ENCODE data around the gene TOPORS.
"Not testable (repeated sequence)": the region's sequence is repeated elsewhere in the genome, so short reads cannot be mapped to it uniquely, and the experiment has no call there.

TOPORS gene

DNA sequence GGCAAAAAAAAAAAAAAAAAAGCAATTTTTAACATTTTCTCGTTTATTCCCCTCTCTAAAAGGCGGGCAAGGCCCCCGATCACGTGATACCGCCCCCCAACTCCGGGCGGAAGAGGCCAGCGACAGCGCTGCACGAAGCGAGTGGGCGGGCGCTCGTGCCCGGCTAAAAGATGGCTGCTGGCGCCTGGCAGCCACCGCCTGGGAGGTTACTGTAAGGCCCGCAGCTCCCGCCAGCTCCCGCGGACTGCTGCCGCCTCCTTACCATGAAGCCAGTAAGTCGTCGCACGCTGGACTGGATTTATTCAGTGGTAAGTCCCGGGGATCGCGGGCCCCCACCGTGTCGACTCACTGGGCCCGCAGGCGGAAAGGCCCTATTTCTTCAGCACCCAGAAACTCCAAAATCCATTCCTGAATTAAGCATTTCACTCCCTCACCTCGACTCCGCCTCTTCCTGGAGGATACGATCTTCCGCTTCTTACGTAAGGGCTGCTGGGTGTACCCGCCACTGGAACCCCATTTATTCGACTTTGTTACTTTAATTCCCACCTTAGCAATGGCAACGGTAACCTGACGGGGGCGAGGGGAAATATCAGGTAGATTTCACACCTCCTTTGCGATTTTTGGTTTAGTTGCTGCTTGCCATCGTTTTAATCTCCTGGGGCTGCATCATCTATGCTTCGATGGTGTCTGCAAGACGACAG lies at the start of gene TOPORS, which contains the start of gene SMIM27:
TSS of gene TOPORS (minus strand) at position 415 of the 701 bp plus-strand sequence. CDS start at position 265, 150 bp downstream.
TSS of gene SMIM27 (plus strand) at position 156 of the 701 bp plus-strand sequence. CDS start at position 264, 108 bp downstream.
- DNase-seq, result peak; percentile 54

DNA sequence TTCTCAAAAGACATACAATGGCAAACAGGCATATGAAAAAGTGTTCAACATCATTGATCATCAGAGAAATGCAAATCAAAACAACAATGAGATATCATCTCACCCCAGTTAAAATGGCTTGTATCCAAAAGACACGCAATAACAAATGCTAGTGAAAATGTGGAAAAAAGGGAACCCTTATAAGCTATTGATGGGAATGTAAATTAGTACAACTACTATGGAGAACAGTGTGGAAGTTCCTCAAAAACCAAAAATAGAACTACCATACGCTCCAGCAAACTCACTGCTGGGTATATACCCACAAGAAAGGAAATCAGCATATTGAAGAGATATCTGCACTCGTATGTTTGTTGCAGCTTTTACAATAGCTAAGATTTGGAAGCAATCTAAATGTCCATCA lies 46.6 kb upstream of the TOPORS start:
- DNase-seq, result not testable (repeated sequence)

DNA sequence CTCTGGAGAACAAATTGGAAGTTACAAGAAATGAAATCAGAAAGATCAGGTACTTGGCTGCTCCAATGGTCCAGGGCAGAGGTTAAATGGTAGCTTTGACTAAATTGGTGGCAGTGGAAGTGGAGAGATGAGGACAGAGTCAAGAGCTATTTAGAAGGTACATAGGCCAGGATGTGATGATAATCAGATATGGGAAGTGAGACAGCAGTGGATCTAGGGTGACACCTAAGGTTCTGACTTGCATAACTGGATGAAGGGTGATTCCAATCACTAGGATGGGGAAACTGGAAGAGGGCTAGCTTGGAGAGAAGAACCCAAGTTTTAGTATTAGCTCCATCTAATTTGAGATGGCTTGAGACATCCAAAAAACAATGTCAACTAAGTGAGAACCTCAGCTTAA lies 44.5 kb upstream of the TOPORS start:
- no peak for DNase-seq

DNA sequence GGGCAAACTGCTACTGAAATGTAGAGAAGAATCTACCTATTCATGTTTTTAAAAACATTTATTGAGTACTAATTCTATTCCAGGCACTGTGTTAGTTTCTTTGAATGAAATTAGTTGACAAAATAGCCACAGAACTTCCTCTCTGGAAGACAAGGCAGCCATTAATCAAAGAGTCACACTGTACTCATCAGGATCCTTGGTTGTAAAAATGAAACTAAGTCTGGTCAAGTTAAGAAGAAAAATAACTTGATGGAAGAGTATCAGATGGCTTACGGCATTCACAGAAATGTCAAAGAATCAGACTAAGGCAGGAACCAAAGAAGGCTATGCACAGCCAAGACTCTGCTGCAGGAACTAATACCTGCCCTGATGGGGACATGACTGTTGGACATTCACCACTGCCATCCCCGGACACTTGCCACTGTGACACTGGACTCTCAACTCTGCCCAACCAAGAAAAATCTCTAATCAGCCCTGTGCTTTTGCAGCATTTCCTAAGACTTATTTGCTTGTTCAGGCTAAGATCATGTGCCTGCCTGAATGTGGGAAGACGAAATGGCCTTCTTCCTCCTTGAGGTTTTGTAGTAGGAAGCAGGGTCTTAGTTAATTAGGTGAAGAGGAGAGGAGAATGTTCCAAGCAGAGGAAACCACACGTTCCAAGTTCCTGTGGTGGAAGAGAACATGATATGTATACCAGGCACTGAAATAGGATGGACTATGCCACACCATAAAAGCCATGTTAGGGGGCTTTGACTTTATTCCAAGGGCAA lies 43.9 kb upstream of the TOPORS start:
- DNase-seq, result no peak

DNA sequence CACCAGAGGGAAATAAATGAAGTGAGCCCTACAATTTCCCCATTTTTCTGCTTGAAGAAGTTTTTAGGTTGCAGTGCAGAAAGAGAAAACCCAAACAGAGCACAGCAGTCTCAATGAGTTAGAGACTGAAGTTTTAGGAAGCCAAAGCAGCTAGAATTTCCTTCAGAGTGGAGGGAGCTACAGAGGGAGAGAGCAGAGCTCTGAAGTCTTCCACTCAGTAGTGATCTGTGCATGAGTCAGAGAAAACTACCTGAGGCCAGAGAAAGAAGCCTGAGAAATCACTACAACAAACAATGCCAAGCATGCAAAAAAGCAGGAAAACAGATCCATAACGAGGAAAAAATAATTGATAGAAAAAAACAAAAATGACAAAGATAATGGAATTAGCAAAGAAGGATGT lies 38.5 kb upstream of the TOPORS start:
- DNase-seq, result no peak

DNA sequence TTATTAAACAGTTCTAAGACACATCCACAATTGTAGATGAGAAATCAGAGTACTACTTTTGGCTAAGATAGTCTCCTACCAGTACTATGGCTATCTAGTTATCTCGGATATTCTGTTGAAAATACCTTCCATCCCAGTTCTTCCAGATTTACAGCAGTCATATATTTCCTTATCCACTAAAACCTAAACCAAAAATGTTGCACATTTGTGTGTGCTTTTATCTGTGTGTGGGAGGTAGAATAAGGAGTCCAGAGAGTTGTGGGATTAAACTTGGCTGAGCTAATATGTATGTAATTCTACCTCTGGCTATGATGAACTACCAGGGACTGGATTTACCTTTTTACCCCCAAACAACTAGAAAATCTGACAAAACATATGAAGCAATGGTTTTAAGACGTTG lies 38.1 kb upstream of the TOPORS start:
- no peak for DNase-seq

DNA sequence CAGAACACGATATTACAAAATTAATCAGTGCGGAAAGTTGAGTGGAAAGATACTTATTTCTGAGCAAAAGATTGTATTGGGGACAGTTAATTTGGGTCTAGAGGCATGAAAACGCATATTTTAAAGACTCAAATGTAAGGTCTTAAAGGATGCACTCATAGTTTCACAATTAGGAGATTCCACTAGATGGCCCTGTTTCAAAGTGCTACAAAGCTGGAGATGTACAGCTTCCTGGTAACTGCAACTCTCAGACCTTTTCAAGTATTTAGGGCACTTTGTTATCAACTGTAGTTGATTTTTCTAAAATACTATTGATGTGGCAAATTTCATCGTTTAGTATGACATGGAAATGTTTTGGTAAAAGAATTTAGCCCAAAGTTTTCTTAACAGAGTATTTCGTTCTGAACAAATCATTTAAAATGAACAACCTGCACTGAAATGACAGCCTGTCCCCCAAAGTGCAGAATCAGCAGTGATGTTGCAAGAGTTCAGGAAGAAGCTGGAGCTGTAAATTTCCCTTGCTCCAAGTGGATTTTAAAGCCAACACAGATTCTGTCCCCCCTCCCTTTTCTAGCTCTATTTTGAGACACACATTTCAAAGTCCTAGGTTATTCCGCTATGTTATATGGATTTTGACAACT lies 36.8 kb upstream of the TOPORS start:
- DNase-seq, result peak; percentile 0

DNA sequence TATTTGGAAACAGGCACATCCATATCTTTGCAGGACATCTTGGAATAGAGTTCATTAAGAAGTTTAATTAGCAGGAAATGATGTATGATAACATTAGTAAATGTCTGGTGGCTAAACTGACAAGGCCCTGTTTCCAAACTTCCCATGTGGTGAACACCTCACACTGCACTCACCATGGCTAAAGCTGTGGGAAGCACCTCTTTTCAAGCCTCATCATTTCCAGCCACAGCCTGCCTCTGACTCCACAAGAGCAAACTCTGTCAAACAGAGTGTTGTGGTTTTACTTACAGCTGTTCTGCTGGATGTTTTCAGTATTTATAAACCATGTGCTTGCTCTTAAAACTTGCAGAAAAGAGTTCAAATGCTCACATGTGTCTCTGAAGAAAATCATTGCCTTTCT lies 35.5 kb upstream of the TOPORS start:
- DNase-seq, result no peak

DNA sequence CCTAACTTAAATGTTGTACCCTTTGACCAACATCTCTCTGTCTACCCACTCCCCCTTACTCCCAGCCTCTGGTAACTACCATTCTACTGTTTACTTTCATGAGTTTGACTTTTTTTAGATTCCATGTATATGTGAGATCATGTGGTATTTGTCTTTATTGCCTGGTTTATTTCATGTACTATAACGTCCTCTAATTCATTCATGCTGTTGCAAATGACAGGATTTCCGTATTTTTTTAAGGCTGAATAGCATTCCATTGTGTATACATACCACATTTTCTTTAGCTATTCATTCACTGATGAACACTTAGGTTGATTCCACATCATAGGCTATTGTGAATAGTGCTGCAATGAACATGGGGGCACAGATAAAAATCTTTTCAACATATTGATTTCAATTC lies 32.4 kb upstream of the TOPORS start:
- no peak for DNase-seq

DNA sequence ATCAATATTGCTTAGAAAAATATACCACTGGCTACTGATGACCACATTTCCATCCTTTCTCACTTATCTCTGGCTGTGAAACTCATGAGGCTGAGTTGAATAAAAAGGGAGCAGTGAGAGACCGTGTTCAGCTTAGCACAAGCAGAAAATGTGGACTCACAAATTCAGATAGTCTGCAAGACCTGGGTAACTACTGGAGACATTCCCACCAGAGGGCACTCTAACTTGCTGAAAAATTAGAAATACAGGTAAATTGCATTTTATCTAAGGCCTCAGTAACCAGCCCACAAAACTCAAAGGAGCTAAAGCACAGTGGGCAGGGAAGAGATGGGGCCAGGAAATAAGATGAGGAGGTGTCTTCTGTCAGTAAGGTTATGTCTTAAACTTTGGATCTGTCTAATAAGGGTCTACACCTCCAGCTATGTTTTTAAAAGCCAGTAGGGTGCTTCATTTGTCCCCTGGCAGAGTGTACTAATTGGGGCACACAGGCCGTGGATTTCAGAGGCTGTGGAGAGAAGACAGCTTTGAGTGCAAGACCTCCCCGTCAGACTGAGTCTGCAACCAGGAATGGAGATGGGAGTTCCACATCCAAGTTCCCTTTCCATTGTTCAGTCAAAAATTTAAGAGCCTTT lies 29.2 kb upstream of the TOPORS start:
- DNase-seq, result no peak

DNA sequence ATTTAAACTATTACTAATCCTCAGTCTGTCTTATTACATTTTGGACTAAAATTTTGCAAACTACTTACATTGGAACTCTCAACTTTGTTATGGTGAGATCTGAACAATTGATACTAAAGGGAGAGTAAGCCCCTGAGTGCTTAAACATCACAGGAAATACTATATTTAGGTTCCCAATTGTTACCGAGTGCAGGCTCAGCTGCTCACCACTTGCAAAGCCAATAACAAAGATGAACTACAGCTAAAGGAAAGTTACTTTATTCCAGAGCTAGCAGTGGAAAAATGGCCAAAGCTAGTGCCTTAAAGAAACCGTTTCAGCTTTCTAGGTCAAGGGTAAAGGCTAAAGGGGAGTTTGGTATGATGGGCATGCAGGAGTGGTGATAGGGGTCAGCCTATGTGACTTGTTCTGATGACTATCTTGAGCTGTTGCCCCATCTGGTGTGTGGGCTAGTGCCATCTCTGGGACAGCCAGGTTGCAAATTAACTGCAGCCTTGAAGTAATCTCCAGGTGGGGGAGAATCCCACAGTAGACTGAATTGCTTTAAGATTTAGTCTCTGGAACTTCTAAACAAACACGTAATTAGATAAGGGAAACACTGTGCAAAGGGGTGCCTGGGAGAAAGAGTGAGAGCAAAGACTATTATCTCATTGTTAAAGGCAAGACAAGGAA lies 28.4 kb upstream of the TOPORS start:
- DNase-seq, result no peak

DNA sequence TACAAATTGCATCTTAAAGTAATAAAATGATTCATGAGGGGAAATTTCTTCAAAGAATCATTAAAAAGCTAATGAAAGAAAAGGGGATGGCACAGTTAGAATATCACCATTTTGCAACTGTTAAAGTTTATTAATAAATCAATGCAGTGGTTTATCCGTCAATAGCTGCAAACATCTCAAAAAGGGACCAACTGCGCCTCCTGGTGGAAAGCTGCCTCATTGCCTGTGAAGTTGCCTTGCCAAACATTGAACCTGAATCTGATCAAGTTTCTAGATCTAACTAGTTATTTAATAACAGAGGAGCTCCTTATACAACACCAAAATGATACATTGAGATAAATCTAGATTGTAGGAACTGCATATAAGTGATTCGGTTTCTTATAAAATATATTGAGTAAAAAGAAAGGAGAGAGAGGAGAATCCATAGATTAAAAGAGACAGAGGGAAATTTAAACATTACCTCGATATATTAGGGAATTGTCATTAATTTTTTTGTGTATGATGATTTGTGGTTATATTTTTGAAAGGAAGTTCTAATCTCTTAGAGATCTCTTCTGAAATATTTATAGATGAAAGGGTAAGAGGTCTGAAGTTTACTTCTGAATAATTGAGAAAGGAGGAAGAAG lies 27.4 kb upstream of the TOPORS start:
- peak; percentile 1 for DNase-seq

DNA sequence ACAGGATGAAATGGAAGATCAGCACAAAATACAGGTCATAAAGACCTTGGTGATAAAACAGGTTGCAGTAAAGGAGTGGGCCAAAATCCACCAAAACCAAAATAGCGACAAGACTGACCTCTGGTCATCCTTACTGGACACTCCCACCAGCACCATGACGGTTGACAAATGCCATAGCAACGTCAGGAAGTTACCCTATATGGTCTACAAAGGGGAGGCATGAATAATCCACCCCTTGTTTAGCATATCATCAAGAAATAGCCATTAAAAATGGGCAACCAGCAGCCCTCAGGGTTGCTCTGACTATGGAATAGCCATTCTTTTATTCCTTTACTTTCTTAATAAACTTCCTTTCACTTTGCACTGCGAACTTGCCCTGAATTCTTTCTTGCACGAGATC lies 26.6 kb upstream of the TOPORS start:
- DNase-seq, result no peak

DNA sequence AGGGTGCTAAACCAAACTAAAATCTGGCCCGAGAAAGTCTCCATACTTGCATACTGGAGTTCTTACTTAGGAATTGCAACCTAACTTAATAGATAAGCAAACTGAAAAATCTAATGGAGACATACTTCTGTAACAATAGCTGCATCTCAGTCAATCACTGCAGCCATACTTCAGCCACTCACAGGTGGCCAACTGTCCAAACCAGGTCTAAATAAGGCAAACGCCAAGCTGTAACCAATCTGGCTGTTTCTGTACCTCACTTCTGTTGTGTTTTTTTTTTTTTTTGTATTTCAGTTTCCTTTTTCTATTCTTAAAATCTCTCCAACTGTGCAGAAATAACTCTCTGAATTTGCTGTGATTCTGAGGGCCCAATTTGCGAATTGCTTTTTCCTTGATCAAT lies 24.9 kb upstream of the TOPORS start:
- DNase-seq, result no peak

DNA sequence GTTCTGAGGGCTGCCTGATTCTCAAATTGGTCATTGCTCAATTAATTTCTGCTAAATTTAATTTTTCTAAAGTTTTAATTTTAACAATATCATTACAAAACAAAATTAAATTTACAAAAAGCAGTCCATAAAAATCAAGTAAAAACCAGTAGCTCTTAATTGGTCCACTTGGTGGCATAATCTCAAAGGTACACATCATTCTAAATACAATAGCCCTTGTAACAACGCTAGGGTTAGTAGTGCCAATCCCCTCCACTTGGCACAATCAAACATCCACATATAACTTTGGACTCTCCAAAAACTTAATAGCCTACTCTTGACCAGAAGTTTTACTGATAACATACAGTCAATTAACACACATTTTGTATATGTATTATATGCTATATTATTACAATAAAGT lies 22.5 kb upstream of the TOPORS start:
- DNase-seq, result no peak

DNA sequence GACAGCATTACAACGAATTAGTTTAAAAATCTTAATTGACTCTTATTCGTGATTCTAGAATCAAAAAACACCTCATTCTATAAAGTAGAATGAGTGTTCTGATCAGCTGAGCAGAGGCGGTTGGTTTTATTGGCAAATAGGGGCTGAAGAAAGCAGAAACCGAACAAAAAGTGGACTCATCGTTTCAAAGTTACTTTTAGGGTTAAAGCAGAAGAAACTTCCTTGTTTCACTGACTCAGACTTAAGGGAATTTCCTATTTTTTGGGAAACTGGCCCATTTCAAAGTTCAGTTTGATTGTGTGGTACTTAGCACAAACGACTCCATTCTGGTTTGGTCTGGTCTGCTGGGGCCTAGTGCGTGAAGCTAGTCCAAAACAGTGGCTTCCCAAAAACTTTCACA lies 21.4 kb upstream of the TOPORS start:
- no peak for DNase-seq

DNA sequence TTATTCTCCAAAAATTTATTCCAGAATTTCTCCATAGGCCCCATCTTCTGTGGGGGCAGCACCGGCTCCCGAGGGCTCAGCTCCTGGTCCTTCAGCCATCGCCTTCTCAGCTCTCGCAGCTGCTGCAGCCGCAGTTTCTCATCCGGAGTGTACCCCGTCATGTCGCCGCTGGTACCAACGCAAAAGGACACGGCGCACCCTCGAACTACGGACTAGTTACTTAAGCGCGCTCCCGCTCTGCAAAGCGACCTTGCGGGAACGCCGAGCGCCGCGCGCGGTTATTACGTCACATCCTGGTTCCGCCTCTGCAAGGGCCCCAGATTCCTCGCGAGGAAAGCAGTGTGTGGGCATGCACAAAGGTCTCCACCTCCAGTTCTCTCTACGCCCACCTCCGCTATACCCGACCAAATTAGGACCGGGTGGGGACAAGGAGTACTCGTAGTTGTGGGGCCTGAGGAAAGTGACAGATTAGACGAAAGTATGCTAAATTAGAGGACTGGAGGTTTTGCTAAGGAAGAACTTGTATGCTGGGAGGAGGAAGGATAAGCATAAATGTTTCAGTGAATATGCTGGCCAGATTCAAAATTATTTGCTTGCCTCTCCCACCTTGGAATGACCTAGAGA lies 20.6 kb upstream of the TOPORS start, which contains the start of gene NDUFB6:
TSS of gene NDUFB6 (minus strand) at position 260 of the 624 bp plus-strand sequence. CDS start at position 161, 99 bp downstream.
- DNase-seq, result peak; percentile 11

DNA sequence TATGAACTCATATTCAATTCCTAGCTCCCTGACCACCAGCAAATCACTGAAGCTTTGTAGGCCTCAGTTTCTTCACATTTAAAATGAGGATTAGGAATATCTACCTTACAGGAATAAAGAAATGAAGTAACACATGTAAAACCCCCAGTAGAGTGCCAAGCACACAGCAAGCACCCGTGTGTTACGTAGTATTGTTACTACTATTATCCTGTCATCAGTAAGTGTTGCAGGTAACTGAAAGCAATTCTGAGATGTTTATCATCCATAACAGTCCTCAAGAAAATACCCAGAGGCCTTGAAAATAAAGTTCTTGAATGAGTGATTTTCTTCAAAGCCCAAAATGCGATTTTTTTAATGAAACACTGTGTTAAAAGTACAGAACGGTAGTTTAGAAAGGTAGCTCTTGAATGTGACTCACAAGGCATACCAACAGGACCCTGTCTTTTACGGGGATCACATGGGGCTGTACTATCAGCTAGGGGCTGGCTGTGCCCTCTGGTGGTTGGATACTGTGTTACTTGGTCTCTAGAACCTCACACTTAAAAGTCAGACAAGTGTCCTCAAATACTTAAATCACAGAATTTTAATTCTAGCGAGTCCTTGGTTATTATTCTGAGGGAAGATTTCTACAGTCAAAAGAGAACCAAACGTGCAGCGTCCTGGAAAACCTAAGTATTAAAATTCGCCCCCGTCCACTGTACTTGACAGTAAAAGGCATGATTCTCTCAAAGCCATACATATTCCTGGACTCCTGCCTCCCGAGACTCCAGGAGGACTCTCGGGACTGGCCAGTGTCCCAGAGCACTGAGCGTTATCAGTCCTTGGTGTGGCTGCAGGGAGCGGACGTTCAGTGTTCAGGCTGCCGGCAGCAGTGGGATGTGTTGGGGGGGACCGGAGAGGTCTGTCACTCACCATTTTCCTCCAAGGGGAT lies 19.8 kb upstream of the TOPORS start:
- no peak for DNase-seq

DNA sequence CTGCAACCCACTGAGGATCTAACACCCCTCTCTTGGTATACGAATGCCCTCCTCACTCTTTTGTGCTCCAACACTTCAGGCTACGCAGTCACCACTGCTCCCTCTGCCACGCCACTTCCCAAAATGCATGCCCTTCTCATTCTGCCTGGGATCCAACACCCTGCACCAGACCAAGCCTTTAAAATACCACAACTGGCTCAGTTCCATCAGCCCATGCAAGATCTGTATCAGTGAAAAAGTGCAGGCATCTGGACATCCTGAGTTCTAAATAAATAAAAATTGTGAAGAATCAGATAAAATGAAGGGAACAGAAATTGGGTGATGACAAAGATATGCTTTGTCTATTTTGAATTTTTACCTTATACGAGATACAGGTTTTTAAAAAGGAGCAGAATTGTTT lies 17.9 kb upstream of the TOPORS start:
- DNase-seq, result no peak

DNA sequence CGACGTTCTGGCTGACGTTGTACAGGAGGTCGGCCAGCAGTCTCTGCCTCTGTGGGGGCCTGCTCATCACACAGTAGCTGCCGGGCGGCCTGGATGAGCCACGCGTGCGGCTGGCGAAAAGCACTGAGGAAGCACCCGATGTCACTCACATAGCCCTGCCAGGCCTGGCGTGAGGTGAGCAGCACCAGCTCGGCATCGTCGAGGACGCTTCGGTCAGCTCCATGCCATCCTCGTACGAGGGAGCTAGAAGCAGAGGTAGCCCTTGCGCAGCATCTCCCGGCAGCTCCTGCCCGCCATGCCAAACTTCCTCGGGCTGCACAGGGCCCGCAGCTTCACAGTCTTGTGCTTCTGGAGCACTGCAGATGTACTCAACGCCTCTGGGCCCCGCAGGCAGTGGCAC lies 14.4 kb upstream of the TOPORS start:
- DNase-seq, result no peak

DNA sequence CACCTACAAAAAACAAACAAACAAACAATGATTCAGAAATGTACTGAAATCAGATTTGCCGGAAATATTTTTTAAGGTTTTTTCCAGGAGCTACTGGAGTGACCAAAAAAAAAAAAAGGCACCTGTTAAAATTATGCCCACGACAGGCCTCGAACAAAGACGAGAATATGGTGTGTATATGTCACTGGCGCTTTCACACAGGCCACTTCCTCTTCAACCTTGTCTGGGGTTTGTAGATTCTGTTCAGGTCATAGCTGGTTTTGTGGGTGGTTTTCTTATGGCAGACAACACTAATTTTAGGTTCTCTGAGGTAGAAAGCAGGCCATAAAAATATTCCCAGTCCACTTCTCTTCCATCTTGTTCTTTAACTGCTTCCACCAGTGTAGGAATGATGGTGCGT lies 13.6 kb upstream of the TOPORS start:
- no peak for DNase-seq
